ENCODE results near the gene CIART. TPM values are rescaled to one million over a fixed set of nuclear protein-coding genes. Genes with fewer than 3 reads are reported as not detected.
A peak's percentile ranks its signal among the peaks of the same experiment; 100 is the strongest.
"Not testable (repeated sequence)": the region's sequence is repeated elsewhere in the genome, so short reads cannot be mapped to it uniquely, and the experiment has no call there.

Gene CIART
- total and polyA plus RNA-seq, 2 of the 8 experiments (the other 6 are each of a cell fraction or from before 2014, with no cell fraction given), result 9.6 to 33.3 TPM

DNA sequence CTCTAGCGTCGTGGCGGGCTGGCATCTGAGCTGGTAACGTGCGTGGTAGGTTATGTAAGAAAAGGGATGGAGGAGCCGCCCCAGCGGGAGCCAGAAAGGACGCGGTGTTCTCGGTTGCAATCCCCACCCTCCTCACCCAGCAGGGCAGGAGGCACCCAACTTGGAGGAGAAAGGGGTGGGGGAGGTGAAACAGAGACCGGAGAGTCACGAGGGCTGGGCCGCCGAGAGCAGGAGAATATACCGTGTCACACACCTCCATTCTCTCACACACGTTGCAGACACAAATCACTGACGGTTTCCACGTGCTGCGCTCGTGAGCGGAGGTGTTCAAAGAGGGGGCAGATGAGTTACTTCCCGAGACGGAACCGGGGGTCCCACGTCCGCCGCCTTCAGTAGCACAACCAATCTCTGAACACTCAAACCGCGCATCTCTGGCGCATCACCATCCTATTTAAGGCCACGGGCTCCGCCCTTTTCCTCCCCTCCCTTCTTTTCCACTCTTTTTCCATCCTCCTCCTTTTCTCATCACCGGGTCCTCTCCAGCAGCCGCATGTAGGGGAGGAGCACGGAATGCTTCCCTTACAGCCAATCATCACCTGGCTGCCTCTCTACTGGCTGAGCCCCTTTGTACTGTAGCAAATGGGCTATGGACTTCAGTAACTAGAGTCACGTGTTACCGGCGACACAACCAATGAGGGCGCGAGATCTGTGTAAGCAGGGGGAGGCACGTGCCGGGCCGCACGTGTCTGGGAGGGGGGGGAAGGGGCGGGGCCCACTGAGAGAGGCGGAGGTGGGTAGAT is at the start of gene CIART (continued):
- TF ChIP-seq ATF3 (IDR thresholded peaks at IDR 0.05; ENCODE audit: insufficient read depth, low read depth, low read length), result 0 out of 2 replicates have a peak, but pooled peaks have one; percentile 37

DNA sequence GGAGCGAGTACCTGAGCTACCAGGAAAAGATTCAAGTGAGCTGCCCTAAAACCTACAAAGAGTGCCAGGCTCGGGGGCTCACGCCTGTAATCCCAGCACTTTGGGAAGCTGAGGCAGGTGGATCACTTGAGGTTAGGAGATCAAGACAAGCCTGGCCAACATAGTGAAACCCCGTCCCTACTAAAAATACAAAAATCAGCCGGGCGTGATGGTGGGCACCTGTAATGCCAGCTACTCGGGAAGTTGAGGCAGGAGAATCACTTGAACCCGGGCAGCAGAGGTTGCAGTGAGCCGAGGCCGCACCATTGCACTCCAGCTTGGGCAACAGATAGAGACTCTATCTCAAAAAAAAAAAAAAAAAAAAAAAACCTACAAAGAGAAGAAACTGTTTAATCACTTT is 49.4 kb upstream of the CIART start:
- DNase-seq (ENCODE audit: low read depth in 1 of 2, low spot score in 2 of 2), result peak in 1 of 2 experiments; percentile 16
- not testable (repeated sequence) for H4K5ac ChIP-seq (ENCODE audit: insufficient read length, low read depth, low read length); H3K56ac ChIP-seq (replicated peaks; ENCODE audit: insufficient read length, low read depth, low read length); H3K23ac ChIP-seq (ENCODE audit: insufficient read length); H3K79me1 ChIP-seq (ENCODE audit: low read depth, low read length); H4K8ac ChIP-seq (ENCODE audit: extremely low read depth, insufficient read depth, low read length); H3K9me3 ChIP-seq (ENCODE audit: insufficient read depth in 2 of 2, low read depth in 1 of 2, low read length in 1 of 2); H4K20me1 ChIP-seq (replicated peaks in 1 of 2; ENCODE audit: control insufficient read depth in 1 of 2, insufficient read depth in 2 of 2, low read length in 2 of 2); H3K18ac ChIP-seq (ENCODE audit: extremely low read depth, low read length); FAIRE-seq; H3K4me3 ChIP-seq (ENCODE audit: extremely low read depth in 1 of 4, insufficient read depth in 2 of 4, low read depth in 3 of 4, low read length in 4 of 4); H3K27me3 ChIP-seq (replicated peaks in 1 of 4; ENCODE audit: control insufficient read depth in 3 of 4, extremely low read depth in 1 of 4, insufficient read depth in 3 of 4, low read length in 3 of 4); H3K9ac ChIP-seq (replicated peaks in 1 of 4; ENCODE audit: extremely low read depth in 1 of 4, low read depth in 3 of 4, low read length in 3 of 4); H3K4ac ChIP-seq (replicated peaks; ENCODE audit: insufficient read length, low read depth, low read length); H3K4me2 ChIP-seq (ENCODE audit: insufficient read depth in 1 of 2, low read depth in 2 of 2, low read length in 2 of 2); H2BK5ac ChIP-seq (ENCODE audit: low read depth, low read length); H2BK120ac ChIP-seq (replicated peaks; ENCODE audit: low read depth, low read length); H3K14ac ChIP-seq (ENCODE audit: insufficient read length); H3K27ac ChIP-seq (ENCODE audit: low read depth, low read length); H3K23me2 ChIP-seq (ENCODE audit: low read depth, low read length); H2BK12ac ChIP-seq (ENCODE audit: low read depth, low read length); H2AFZ ChIP-seq (ENCODE audit: low read length); H4K91ac ChIP-seq (replicated peaks; ENCODE audit: insufficient read length, low read length); H2BK20ac ChIP-seq (ENCODE audit: low read length); H2BK15ac ChIP-seq (ENCODE audit: low read length); H3K4me1 ChIP-seq (replicated peaks in 1 of 4; ENCODE audit: control insufficient read depth in 3 of 4, insufficient read depth in 4 of 4, low read length in 3 of 4); H2AK5ac ChIP-seq (ENCODE audit: low read depth, low read length)
- H3K36me3 ChIP-seq (ENCODE audit: control insufficient read depth in 2 of 4, insufficient read depth in 4 of 4, low read length in 3 of 4), result peaks cover 3 to 23% (median 9%) of the 10 kb centered on the region in 4 experiments; a peak in 7 of 8 replicates
- 96% methylated on average over 9 of the region's 10 CpGs; no CpG with 5 or more reads in 1 of the 2 experiments for WGBS, 2 experiments (ENCODE audit: extremely low coverage in 1 of 2, insufficient coverage in 1 of 2, insufficient read length in 1 of 2, insufficient replicate concordance in 2 of 2, low coverage in 1 of 2, low lambda C conversion rate in 2 of 2, missing lambda C conversion rate in 1 of 2)
- H3K79me2 ChIP-seq (ENCODE audit: control insufficient read depth in 1 of 2, insufficient read depth in 2 of 2, low read length in 2 of 2), result peaks cover 22 to 62% of the 10 kb centered on the region in 2 experiments
- CTCF ChIA-PET (ENCODE audit: partially characterized antibody), result interaction anchor here (1.1 to 3.3 kb wide), 2 partner anchors 11 to 45 kb away, joined by 3 to 9 read pairs; no protein-coding TSS in a partner anchor
- POLR2A ChIA-PET (ENCODE audit: partially characterized antibody), result interaction anchor here (0.6 to 5.6 kb wide), 6 partner anchors 9 to 222 kb away, joined by 3 to 61 read pairs (median 6); partner anchors contain the start of gene CA14
